ENCODE data around the gene CCT2. TPM values are rescaled to one million over a fixed set of nuclear protein-coding genes. Genes with fewer than 3 reads are reported as not detected.

Gene CCT2
- total and polyA plus RNA-seq, 12 donors: 41.3 to 190 (median 84.6) TPM

DNA sequence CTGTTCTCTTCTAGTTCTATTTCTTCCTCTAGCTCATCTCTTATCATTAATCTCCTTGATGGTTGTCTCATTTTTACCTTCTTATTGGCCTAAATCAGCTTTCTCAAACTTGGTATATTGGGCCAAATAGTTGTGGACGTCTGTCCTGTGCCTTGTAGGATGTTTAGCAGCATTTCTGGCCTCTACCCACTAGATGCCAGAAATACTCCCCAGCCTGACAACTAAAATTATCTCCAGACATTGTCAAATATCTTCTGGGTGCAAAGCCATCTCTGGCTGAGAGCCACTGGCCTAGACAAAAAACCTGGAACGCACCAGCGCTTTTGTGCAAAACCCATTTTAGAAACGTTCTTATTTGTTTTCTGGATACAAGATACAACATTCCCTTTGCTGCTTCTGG lies 64.3 kb downstream of the CCT2 start:
- WGBS, 2 donors: 29 to 43% methylated on average over 4 of the region's 4 CpGs

More for the DNA sequence above, 64.3 kb downstream of the CCT2 start:
- Histone ChIP-seq H3K36me3 (no peaks in the 10 kb centered on the region), H3K27ac (peak overlapping the region in 1 of 10 donors; percentile 3), H3K4me3 (no peak overlapping the region), H3K4me1 (peaks cover 0 to 12% (median 0%) of the 10 kb centered on the region in 9 donors), H3K9me3 (peaks cover 0 to 3% (median 0%) of the 10 kb centered on the region in 11 donors), H3K27me3 (no peaks in the 10 kb centered on the region)
- intact Hi-C loops (cut with DNase I): no loop called here
- no peak for DNase-seq
- TF ChIP-seq, protein P1, sequence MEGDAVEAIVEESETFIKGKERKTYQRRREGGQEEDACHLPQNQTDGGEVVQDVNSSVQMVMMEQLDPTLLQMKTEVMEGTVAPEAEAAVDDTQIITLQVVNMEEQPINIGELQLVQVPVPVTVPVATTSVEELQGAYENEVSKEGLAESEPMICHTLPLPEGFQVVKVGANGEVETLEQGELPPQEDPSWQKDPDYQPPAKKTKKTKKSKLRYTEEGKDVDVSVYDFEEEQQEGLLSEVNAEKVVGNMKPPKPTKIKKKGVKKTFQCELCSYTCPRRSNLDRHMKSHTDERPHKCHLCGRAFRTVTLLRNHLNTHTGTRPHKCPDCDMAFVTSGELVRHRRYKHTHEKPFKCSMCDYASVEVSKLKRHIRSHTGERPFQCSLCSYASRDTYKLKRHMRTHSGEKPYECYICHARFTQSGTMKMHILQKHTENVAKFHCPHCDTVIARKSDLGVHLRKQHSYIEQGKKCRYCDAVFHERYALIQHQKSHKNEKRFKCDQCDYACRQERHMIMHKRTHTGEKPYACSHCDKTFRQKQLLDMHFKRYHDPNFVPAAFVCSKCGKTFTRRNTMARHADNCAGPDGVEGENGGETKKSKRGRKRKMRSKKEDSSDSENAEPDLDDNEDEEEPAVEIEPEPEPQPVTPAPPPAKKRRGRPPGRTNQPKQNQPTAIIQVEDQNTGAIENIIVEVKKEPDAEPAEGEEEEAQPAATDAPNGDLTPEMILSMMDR (IDR thresholded peaks at IDR 0.05): no peak
- ATAC-seq: peak in 1 of 8 donors; percentile 37

Small RNA genes within 50 kb of the gene (microRNA-seq; reads per million reads assigned to microRNA genes)
- gene MIR3913-1 (0 reads per million in 2 donors), gene MIR3913-2 (0 reads per million in 2 donors)

Other genes with a start within 250 kb of the CCT2 start
- gene LYZ, start 237.1 kb upstream of the CCT2 start, total RNA-seq: 100 to 1,000 TPM in 1 of 10 donors, 10 to 100 TPM in 6, 1 to 10 TPM in 3; 5.6 to 295 (median 14.1) TPM
- 10 to 100 TPM in 1 of 2 donors, 1 to 10 TPM in 1; 6.3 to 11.7 TPM for gene LYZ, start 237.1 kb upstream of the CCT2 start, polyA plus RNA-seq
- 10 to 100 TPM in 4 of 10 donors, 1 to 10 TPM in 6; 7.4 to 13.1 (median 9.5) TPM for gene YEATS4, start 225.7 kb upstream of the CCT2 start, total RNA-seq
- gene YEATS4, start 225.7 kb upstream of the CCT2 start, polyA plus RNA-seq: 1 to 10 TPM; 2.8 to 9.2 TPM
- gene FRS2, start 115.1 kb upstream of the CCT2 start, total RNA-seq: 10 to 100 TPM; 18.2 to 26.0 (median 20.0) TPM
- 1 to 10 TPM; 2.9 to 3.5 TPM for gene FRS2, start 115.1 kb upstream of the CCT2 start, polyA plus RNA-seq
- 10 to 100 TPM; 14.4 to 75.7 (median 40.9) TPM for gene LRRC10, start 25.4 kb downstream of the CCT2 start, total RNA-seq
- gene LRRC10, start 25.4 kb downstream of the CCT2 start, polyA plus RNA-seq: 10 to 100 TPM in 1 of 2 donors, 1 to 10 TPM in 1; 3.4 to 31.4 TPM
- gene BEST3, start 113.8 kb downstream of the CCT2 start, total RNA-seq: under 1 TPM in 7 of 10 donors, not detected in 3; 0.09 to 0.64 (median 0.44) TPM
- gene BEST3, start 113.8 kb downstream of the CCT2 start, polyA plus RNA-seq: under 1 TPM; 0.07 to 0.35 TPM
- 10 to 100 TPM; 14.2 to 33.3 (median 24.8) TPM for gene RAB3IP, start 153.4 kb downstream of the CCT2 start, total RNA-seq
- gene RAB3IP, start 153.4 kb downstream of the CCT2 start, polyA plus RNA-seq: 10 to 100 TPM; 16.1 to 18.4 TPM
- gene MYRFL, start 239.8 kb downstream of the CCT2 start, total RNA-seq: under 1 TPM in 7 of 10 donors, not detected in 3; 0.12 to 0.51 (median 0.35) TPM
- gene MYRFL, start 239.8 kb downstream of the CCT2 start, polyA plus RNA-seq: under 1 TPM in 1 of 2 donors, not detected in 1; 0.10 TPM

Measured in heart right ventricle (tissue), 16 donors.